ENCODE data around the gene PLCG2. TPM values are rescaled to one million over a fixed set of nuclear protein-coding genes. Genes with fewer than 3 reads are reported as not detected.

Gene PLCG2
- polyA plus RNA-seq, 2 of the 4 experiments (the other 2 are of a cell fraction), result 2.8 to 6.0 TPM

DNA sequence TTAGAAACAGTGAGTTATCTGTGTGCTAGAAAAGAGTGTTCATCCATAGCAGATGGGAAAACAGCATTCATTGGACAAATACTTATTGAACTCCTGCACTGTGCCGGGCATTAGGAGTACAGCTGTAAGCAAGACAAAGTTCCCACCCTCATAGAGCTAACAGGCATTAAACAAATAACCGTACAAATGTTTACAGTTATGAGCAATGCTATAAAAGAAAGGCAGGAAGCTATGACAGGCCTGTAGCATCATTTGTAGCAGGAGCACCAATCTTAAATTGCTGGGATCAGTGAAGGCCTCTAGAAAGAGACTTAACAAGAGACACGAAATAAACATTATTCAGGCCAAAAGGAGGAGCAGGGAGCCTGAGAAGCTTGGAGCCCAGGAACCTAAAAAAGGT, 216.6 kb downstream of the PLCG2 start:
- no peak for ATAC-seq
- ChIA-PET CTCF (interaction anchor here (4.2 kb wide), 1 partner anchor 55 kb away, joined by 31 read pairs; no protein-coding TSS in a partner anchor), POLR2A (no interaction called here)
- peak in 1 of 2 experiments; percentile 11 for DNase-seq (ENCODE audit: low read depth in 1 of 2, low spot score in 1 of 2)
- WGBS (ENCODE audit: missing lambda C conversion rate), result 33% methylated on average over 3 of the region's 3 CpGs
- no peak overlapping the region for H3K27ac ChIP-seq
- no peaks in the 10 kb centered on the region for H3K9me3 ChIP-seq
- H3K4me1 ChIP-seq, result peaks cover 20% of the 10 kb centered on the region
- FAIRE-seq, result no peak
- H3K4me2 ChIP-seq, result 0 out of 3 replicates have a peak overlapping the region, but pooled peaks have one; percentile 4
- no peak for TF ChIP-seq EP300 (IDR thresholded peaks at IDR 0.05)
- no peak for TF ChIP-seq POLR2A (IDR thresholded peaks at IDR 0.05; ENCODE audit: low read length)
- TF ChIP-seq RFX5 (IDR thresholded peaks at IDR 0.05), result no peak
- TF ChIP-seq HEYL (CRISPR knock-in tag; IDR thresholded peaks at IDR 0.05), result no peak
- TF ChIP-seq, protein P1, sequence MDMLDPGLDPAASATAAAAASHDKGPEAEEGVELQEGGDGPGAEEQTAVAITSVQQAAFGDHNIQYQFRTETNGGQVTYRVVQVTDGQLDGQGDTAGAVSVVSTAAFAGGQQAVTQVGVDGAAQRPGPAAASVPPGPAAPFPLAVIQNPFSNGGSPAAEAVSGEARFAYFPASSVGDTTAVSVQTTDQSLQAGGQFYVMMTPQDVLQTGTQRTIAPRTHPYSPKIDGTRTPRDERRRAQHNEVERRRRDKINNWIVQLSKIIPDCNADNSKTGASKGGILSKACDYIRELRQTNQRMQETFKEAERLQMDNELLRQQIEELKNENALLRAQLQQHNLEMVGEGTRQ (IDR thresholded peaks at IDR 0.05), result no peak
- no peak for TF ChIP-seq PHF8 (IDR thresholded peaks at IDR 0.05; ENCODE audit: borderline replicate concordance, low read depth)
- TF ChIP-seq, protein P2, sequence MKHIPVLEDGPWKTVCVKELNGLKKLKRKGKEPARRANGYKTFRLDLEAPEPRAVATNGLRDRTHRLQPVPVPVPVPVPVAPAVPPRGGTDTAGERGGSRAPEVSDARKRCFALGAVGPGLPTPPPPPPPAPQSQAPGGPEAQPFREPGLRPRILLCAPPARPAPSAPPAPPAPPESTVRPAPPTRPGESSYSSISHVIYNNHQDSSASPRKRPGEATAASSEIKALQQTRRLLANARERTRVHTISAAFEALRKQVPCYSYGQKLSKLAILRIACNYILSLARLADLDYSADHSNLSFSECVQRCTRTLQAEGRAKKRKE (CRISPR knock-in tag; IDR thresholded peaks at IDR 0.05; ENCODE audit: low read depth), result no peak
- TF ChIP-seq NFE2L2 (conservative IDR thresholded peaks at IDR 0.05; ENCODE audit: low read length), result no peak
- H3K4me3 ChIP-seq, result no peak overlapping the region

DNA sequence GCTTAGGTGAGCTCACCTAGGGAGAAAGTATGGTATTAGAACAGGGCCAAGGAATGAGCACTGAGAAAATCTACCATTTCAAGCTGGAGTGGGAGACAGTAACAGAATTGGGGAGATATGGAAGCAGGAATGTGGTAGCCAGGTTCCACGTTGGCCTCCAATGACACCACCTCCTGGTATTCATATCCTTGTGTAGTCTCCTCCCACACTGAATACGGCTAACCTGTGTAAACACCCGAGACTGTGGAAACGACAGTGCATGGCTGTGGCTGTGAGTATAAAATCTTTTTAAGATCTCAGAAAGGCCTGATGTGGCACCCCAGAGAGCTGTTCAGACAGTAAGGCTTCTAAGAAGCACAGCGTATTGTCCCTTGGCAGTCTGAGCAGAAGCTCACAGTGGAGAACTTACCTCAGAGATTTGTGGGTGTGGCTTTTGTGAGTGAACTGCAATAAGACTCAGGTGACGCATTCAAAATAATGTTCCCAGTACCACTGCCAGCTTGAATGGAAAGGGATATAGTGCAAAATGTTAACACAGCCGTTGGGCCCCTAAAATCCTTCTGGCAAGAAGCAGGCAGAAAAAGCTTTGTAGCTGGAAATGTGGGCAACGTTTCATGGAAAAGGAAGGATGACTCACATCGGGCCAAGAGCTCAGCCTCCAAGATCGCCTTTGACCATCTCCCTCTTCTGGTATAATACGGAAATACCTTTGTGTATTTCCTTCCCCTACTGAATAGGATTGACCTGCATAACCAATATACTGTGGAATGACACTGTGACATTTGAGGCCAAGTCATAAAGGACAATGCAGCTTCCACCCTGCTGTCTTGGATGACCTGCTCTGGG, 217.8 kb downstream of the PLCG2 start:
- FAIRE-seq, result no peak
- peaks cover 20% of the 10 kb centered on the region for H3K4me1 ChIP-seq
- no peak overlapping the region; the same call in 2 of the 3 replicates for H3K4me3 ChIP-seq
- ChIA-PET CTCF (interaction anchor here (0.6 to 4.2 kb wide), 18 partner anchors 9 to 233 kb away, joined by 3 to 31 read pairs (median 4); partner anchors contain the start of gene SDR42E1), POLR2A (interaction anchor here (1.5 kb wide), 1 partner anchor 173 kb away, joined by 4 read pairs; the partner anchor contains the start of gene MPHOSPH6)
- WGBS (ENCODE audit: missing lambda C conversion rate), result 46% methylated on average over 11 of the region's 11 CpGs
- TF ChIP-seq, protein P3, sequence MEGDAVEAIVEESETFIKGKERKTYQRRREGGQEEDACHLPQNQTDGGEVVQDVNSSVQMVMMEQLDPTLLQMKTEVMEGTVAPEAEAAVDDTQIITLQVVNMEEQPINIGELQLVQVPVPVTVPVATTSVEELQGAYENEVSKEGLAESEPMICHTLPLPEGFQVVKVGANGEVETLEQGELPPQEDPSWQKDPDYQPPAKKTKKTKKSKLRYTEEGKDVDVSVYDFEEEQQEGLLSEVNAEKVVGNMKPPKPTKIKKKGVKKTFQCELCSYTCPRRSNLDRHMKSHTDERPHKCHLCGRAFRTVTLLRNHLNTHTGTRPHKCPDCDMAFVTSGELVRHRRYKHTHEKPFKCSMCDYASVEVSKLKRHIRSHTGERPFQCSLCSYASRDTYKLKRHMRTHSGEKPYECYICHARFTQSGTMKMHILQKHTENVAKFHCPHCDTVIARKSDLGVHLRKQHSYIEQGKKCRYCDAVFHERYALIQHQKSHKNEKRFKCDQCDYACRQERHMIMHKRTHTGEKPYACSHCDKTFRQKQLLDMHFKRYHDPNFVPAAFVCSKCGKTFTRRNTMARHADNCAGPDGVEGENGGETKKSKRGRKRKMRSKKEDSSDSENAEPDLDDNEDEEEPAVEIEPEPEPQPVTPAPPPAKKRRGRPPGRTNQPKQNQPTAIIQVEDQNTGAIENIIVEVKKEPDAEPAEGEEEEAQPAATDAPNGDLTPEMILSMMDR (IDR thresholded peaks at IDR 0.05), result peak; percentile 32; the same call in 2 of the 3 replicates
- TF ChIP-seq, protein P4, sequence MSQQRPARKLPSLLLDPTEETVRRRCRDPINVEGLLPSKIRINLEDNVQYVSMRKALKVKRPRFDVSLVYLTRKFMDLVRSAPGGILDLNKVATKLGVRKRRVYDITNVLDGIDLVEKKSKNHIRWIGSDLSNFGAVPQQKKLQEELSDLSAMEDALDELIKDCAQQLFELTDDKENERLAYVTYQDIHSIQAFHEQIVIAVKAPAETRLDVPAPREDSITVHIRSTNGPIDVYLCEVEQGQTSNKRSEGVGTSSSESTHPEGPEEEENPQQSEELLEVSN (IDR thresholded peaks at IDR 0.05; ENCODE audit: borderline replicate concordance, low read depth), result no peak
- TF ChIP-seq RAD21 (conservative IDR thresholded peaks at IDR 0.05 in 1 of 2, IDR thresholded peaks at IDR 0.05 in 1 of 2) (peak in 1 of 2 experiments; percentile 17; a peak in 2 of 5 replicates), SMC3 (IDR thresholded peaks at IDR 0.05) (0 out of 3 replicates have a peak, but pooled peaks have one; percentile 20), FOSL2 (IDR thresholded peaks at IDR 0.05) (no peak; the same call in 1 of the 2 replicates), FOSL2 (CRISPR knock-in tag; IDR thresholded peaks at IDR 0.05) (peak; percentile 78), FOXS1 (CRISPR knock-in tag; IDR thresholded peaks at IDR 0.05) (no peak)
- TF ChIP-seq, protein P5, sequence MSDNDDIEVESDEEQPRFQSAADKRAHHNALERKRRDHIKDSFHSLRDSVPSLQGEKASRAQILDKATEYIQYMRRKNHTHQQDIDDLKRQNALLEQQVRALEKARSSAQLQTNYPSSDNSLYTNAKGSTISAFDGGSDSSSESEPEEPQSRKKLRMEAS (IDR thresholded peaks at IDR 0.05), result no peak
- ATAC-seq, result peak; percentile 87 to 90
- H3K4me2 ChIP-seq, result peak overlapping the region; percentile 67
- peak; percentile 51 to 58 for DNase-seq (ENCODE audit: low read depth in 1 of 2, low spot score in 1 of 2)
- H3K27ac ChIP-seq, result peak overlapping the region; percentile 40 to 65
- H3K9me3 ChIP-seq, result no peaks in the 10 kb centered on the region

DNA sequence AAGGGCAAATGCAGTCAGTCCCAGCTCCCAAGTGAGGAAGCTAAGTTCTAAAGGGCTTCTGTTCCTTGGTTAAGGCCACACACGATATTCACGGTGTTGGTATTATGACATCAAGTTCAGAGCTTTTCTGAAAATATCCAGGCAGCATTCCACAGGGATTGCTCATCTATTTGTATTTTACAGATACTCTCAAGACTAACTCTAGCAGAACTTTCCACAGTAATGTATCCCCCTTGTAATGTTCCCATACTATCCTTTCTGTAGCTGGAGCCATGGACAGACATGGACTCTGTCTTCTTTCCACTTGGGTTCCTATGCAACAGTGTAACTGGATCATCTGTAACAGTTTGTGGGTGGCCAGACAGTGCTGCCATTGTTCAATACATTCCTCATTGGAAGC, 218.6 kb downstream of the PLCG2 start:
- POLR2A ChIA-PET, result interaction anchor here (1.5 kb wide), 1 partner anchor 172 kb away, joined by 4 read pairs; the partner anchor contains the start of gene MPHOSPH6
- Histone ChIP-seq H3K4me1 (peaks cover 20% of the 10 kb centered on the region), H3K4me3 (no peak overlapping the region; the same call in 2 of the 3 replicates), H3K9me3 (no peaks in the 10 kb centered on the region), H3K27ac (peak overlapping the region; percentile 40 to 65; a peak in 5 of 6 replicates), H3K4me2 (peak overlapping the region; percentile 67)
- 3% methylated on average over 2 of the region's 2 CpGs for WGBS (ENCODE audit: missing lambda C conversion rate)
- ATAC-seq (peak; percentile 73 to 75), DNase-seq (ENCODE audit: low read depth in 1 of 2, low spot score in 1 of 2) (peak; percentile 26 to 60), FAIRE-seq (no peak)
- CTCF ChIA-PET, result interaction anchor here (0.6 to 4.2 kb wide), 14 partner anchors 10 to 1449 kb away, joined by 3 to 31 read pairs (median 4); partner anchors contain the start of gene SDR42E1
- TF ChIP-seq, protein P5 (IDR thresholded peaks at IDR 0.05), result no peak
- TF ChIP-seq NFE2L2 (conservative IDR thresholded peaks at IDR 0.05; ENCODE audit: low read length), result no peak
- no peak for TF ChIP-seq KDM5A (IDR thresholded peaks at IDR 0.05)
- peak; percentile 63 to 80; a peak in 3 of 4 replicates for TF ChIP-seq CEBPB (IDR thresholded peaks at IDR 0.05)
- TF ChIP-seq CBX2 (IDR thresholded peaks at IDR 0.05; ENCODE audit: borderline replicate concordance, low read depth), result no peak
- no peak for TF ChIP-seq CHD4 (IDR thresholded peaks at IDR 0.05; ENCODE audit: borderline replicate concordance)
- TF ChIP-seq JUNB (IDR thresholded peaks at IDR 0.05), result peak; percentile 24; the same call in 1 of the 2 replicates
- TF ChIP-seq, protein P1 (IDR thresholded peaks at IDR 0.05), result no peak
- TF ChIP-seq, protein P6, sequence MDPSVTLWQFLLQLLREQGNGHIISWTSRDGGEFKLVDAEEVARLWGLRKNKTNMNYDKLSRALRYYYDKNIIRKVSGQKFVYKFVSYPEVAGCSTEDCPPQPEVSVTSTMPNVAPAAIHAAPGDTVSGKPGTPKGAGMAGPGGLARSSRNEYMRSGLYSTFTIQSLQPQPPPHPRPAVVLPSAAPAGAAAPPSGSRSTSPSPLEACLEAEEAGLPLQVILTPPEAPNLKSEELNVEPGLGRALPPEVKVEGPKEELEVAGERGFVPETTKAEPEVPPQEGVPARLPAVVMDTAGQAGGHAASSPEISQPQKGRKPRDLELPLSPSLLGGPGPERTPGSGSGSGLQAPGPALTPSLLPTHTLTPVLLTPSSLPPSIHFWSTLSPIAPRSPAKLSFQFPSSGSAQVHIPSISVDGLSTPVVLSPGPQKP (IDR thresholded peaks at IDR 0.05; ENCODE audit: low read depth, low read length), result no peak
